ENCODE measurements around the gene STRN4.

DNA sequence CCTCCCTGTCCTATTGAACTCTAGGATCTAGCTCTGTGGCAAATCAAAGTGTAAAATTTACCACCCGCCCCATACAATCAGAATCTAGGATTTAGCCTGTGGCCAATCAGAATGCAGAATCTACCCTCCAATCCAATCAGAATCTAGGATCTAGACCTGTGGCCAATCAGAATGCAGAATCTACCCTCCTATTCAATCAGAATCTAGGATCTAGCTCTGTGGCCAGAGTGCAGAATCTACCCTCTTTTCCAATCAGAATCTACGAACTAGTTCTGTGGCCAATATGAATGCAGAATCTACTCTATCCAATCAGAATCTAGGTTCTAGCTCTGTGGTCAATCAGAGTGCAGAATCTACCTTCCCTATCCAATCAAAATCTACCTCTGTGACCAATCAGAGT is 55.1 kb downstream of the STRN4 start:
- TF ChIP-seq CREB1 (IDR thresholded peaks at IDR 0.05): no peak
- no peak for TF ChIP-seq CREB1 (CRISPR knock-in tag; IDR thresholded peaks at IDR 0.05)
- TF ChIP-seq POLR2A (conservative IDR thresholded peaks at IDR 0.05): no peak
- no peak for TF ChIP-seq BACH1 (tag; IDR thresholded peaks at IDR 0.05)
- TF ChIP-seq SIN3A (IDR thresholded peaks at IDR 0.05; ENCODE audit: borderline replicate concordance in 2 of 2, control insufficient read depth in 1 of 2, low read depth in 2 of 2, low read length in 2 of 2): no peak
- no peak for TF ChIP-seq SIN3B (IDR thresholded peaks at IDR 0.05; ENCODE audit: low read depth)
- no peak for TF ChIP-seq ETV5 (CRISPR knock-in tag; IDR thresholded peaks at IDR 0.05; ENCODE audit: low read depth)
- TF ChIP-seq FOXK2 (conservative IDR thresholded peaks at IDR 0.05 in 1 of 2, IDR thresholded peaks at IDR 0.05 in 1 of 2; ENCODE audit: low read depth in 2 of 2): no peak
- TF ChIP-seq RBFOX2 (IDR thresholded peaks at IDR 0.05; ENCODE audit: low read depth, low read length): no peak
- no peak for TF ChIP-seq CAMTA2 (CRISPR knock-in tag; conservative IDR thresholded peaks at IDR 0.05)
- TF ChIP-seq FOXJ3 (CRISPR knock-in tag; IDR thresholded peaks at IDR 0.05): no peak
- TF ChIP-seq SPI1 (IDR thresholded peaks at IDR 0.05; ENCODE audit: borderline replicate concordance, low read depth, low read length): no peak
- TF ChIP-seq, protein P1, sequence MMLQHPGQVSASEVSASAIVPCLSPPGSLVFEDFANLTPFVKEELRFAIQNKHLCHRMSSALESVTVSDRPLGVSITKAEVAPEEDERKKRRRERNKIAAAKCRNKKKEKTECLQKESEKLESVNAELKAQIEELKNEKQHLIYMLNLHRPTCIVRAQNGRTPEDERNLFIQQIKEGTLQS (IDR thresholded peaks at IDR 0.05): no peak
- TF ChIP-seq, protein P1 (CRISPR knock-in tag; conservative IDR thresholded peaks at IDR 0.05): no peak
- TF ChIP-seq, protein P2, sequence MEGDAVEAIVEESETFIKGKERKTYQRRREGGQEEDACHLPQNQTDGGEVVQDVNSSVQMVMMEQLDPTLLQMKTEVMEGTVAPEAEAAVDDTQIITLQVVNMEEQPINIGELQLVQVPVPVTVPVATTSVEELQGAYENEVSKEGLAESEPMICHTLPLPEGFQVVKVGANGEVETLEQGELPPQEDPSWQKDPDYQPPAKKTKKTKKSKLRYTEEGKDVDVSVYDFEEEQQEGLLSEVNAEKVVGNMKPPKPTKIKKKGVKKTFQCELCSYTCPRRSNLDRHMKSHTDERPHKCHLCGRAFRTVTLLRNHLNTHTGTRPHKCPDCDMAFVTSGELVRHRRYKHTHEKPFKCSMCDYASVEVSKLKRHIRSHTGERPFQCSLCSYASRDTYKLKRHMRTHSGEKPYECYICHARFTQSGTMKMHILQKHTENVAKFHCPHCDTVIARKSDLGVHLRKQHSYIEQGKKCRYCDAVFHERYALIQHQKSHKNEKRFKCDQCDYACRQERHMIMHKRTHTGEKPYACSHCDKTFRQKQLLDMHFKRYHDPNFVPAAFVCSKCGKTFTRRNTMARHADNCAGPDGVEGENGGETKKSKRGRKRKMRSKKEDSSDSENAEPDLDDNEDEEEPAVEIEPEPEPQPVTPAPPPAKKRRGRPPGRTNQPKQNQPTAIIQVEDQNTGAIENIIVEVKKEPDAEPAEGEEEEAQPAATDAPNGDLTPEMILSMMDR (IDR thresholded peaks at IDR 0.05 in 2 of 3, conservative IDR thresholded peaks at IDR 0.05 in 1 of 3; ENCODE audit: insufficient read depth in 2 of 3, low read depth in 1 of 3, low read length in 3 of 3): no peak
- TF ChIP-seq ZNF311 (CRISPR knock-in tag; IDR thresholded peaks at IDR 0.05): no peak
